ENCODE results near the gene F8. TPM values are rescaled to one million over a fixed set of nuclear protein-coding genes. Genes with fewer than 3 reads are reported as not detected.

Gene F8
- total and polyA plus RNA-seq, 4 donors = 6.1 to 38.1 (median 7.6) TPM

DNA sequence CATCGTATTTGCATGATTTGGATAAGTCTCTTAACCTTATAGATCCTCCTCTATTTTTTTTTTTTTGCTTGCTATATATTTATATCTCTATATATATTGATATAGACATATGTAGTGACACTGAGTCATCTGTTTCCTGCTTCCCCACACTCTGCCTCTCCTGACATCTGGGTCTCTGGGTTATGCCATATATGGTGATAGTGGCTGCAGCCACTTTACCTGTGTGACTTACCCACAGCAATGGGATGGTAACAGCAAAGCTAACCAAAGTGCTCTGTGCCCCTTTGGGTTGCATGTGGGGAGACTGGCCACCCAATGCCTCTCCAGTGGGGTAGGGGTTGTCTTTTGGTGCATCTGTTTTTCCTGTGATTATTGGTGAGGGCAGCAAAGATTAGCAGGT is 33.9 kb upstream of the F8 start:
- 75 to 100% methylated on average over 1 of the region's 1 CpG for WGBS, 2 donors
- Histone ChIP-seq H3K27me3 (ENCODE audit: control insufficient read depth in 3 of 3, insufficient read depth in 3 of 3, low read length in 2 of 3) (no peaks in the 10 kb centered on the region), H3K9ac (ENCODE audit: insufficient read depth in 1 of 2, low read length in 2 of 2) (no peak overlapping the region), H3K4me1 (ENCODE audit: control insufficient read depth in 5 of 5, insufficient read depth in 5 of 5, low read length in 5 of 5) (peaks cover 0 to 6% (median 0%) of the 10 kb centered on the region in 5 donors), H3K4me3 (no peak overlapping the region), H3K27ac (ENCODE audit: low read depth in 1 of 2, low read length in 1 of 2) (no peak overlapping the region), H3K9me3 (ENCODE audit: control insufficient read depth in 4 of 4, insufficient read depth in 3 of 4, low read length in 3 of 4) (no peaks in the 10 kb centered on the region), H3K36me3 (ENCODE audit: control insufficient read depth in 4 of 4, insufficient read depth in 4 of 4, low read length in 4 of 4) (peaks cover 0 to 10% (median 2%) of the 10 kb centered on the region in 4 donors)
- no peak for ATAC-seq (ENCODE audit: insufficient read depth, low FRiP score)
- DNase-seq = no peak
- TF ChIP-seq, protein P1, sequence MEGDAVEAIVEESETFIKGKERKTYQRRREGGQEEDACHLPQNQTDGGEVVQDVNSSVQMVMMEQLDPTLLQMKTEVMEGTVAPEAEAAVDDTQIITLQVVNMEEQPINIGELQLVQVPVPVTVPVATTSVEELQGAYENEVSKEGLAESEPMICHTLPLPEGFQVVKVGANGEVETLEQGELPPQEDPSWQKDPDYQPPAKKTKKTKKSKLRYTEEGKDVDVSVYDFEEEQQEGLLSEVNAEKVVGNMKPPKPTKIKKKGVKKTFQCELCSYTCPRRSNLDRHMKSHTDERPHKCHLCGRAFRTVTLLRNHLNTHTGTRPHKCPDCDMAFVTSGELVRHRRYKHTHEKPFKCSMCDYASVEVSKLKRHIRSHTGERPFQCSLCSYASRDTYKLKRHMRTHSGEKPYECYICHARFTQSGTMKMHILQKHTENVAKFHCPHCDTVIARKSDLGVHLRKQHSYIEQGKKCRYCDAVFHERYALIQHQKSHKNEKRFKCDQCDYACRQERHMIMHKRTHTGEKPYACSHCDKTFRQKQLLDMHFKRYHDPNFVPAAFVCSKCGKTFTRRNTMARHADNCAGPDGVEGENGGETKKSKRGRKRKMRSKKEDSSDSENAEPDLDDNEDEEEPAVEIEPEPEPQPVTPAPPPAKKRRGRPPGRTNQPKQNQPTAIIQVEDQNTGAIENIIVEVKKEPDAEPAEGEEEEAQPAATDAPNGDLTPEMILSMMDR (IDR thresholded peaks at IDR 0.05; ENCODE audit: control extremely low read depth, extremely low read depth) = no peak

- TF ChIP-seq, protein P1 (IDR thresholded peaks at IDR 0.05; ENCODE audit: control extremely low read depth, extremely low read depth) = no peak
- ATAC-seq (ENCODE audit: insufficient read depth, low FRiP score) = no peak
- Histone ChIP-seq H3K4me1 (ENCODE audit: control insufficient read depth in 5 of 5, insufficient read depth in 5 of 5, low read length in 5 of 5) (peaks cover 0 to 6% (median 0%) of the 10 kb centered on the region in 5 donors), H3K4me3 (no peak overlapping the region), H3K9ac (ENCODE audit: insufficient read depth in 1 of 2, low read length in 2 of 2) (no peak overlapping the region), H3K36me3 (ENCODE audit: control insufficient read depth in 4 of 4, insufficient read depth in 4 of 4, low read length in 4 of 4) (peaks cover 0 to 12% (median under 1%) of the 10 kb centered on the region in 4 donors), H3K27me3 (ENCODE audit: control insufficient read depth in 3 of 3, insufficient read depth in 3 of 3, low read length in 2 of 3) (no peaks in the 10 kb centered on the region), H3K9me3 (ENCODE audit: control insufficient read depth in 4 of 4, insufficient read depth in 3 of 4, low read length in 3 of 4) (no peaks in the 10 kb centered on the region), H3K27ac (ENCODE audit: low read depth in 1 of 2, low read length in 1 of 2) (no peak overlapping the region)
- WGBS, 2 donors = 83 to 87% methylated on average over 3 of the region's 3 CpGs
- DNase-seq = no peak
Measured at GRCh38 chrX:155055494-155055893, 33.0 kb upstream of the F8 start.

DNA sequence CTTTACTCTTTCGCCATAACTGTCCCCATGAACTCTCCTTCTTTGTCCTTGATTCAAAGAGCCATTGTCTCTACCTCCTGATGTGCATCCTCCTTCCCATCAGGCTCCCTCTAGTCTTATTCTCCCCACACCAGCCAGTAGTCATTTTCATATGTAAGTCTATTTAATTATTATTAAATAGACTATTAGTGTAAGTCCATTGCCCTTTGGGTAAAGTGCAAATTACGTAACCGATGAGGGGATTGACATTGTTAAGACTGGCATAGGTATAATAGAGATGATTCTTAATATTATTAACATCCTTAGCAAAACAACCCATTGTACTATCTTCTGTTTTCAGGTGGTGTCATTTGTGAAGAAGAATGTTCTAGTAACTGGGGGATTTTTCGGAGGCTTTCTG is 31.7 kb upstream of the F8 start:
- ATAC-seq (ENCODE audit: insufficient read depth, low FRiP score) (no peak), DNase-seq (no peak)
- no peaks in the 10 kb centered on the region for H3K27me3 ChIP-seq (ENCODE audit: control insufficient read depth in 3 of 3, insufficient read depth in 3 of 3, low read length in 2 of 3)
- TF ChIP-seq, protein P1 (IDR thresholded peaks at IDR 0.05; ENCODE audit: control extremely low read depth, extremely low read depth) = no peak
- no peak overlapping the region for H3K4me3 ChIP-seq
- peaks cover 0 to 12% (median 0%) of the 10 kb centered on the region in 4 donors for H3K36me3 ChIP-seq (ENCODE audit: control insufficient read depth in 4 of 4, insufficient read depth in 4 of 4, low read length in 4 of 4)
- 89 to 95% methylated on average over 4 of the region's 4 CpGs for WGBS, 2 donors
- peaks cover 0 to 6% (median 0%) of the 10 kb centered on the region in 5 donors for H3K4me1 ChIP-seq (ENCODE audit: control insufficient read depth in 5 of 5, insufficient read depth in 5 of 5, low read length in 5 of 5)
- no peaks in the 10 kb centered on the region for H3K9me3 ChIP-seq (ENCODE audit: control insufficient read depth in 4 of 4, insufficient read depth in 3 of 4, low read length in 3 of 4)
- no peak overlapping the region for H3K27ac ChIP-seq (ENCODE audit: low read depth in 1 of 2, low read length in 1 of 2)
- no peak overlapping the region for H3K9ac ChIP-seq (ENCODE audit: insufficient read depth in 1 of 2, low read length in 2 of 2)

- Histone ChIP-seq H3K4me1 (ENCODE audit: control insufficient read depth in 5 of 5, insufficient read depth in 5 of 5, low read length in 5 of 5) (peaks cover 0 to 7% (median 0%) of the 10 kb centered on the region in 5 donors), H3K36me3 (ENCODE audit: control insufficient read depth in 4 of 4, insufficient read depth in 4 of 4, low read length in 4 of 4) (peaks cover 0 to 12% (median 0%) of the 10 kb centered on the region in 4 donors), H3K4me3 (no peak overlapping the region), H3K27ac (ENCODE audit: low read depth in 1 of 2, low read length in 1 of 2) (no peak overlapping the region), H3K9ac (ENCODE audit: insufficient read depth in 1 of 2, low read length in 2 of 2) (no peak overlapping the region), H3K27me3 (ENCODE audit: control insufficient read depth in 3 of 3, insufficient read depth in 3 of 3, low read length in 2 of 3) (no peaks in the 10 kb centered on the region), H3K9me3 (ENCODE audit: control insufficient read depth in 4 of 4, insufficient read depth in 3 of 4, low read length in 3 of 4) (no peaks in the 10 kb centered on the region)
- 72 to 91% methylated on average over 3 of the region's 3 CpGs for whole genome bisulfite sequencing, 2 donors
- no peak for DNase-seq
- no peak for ATAC-seq (ENCODE audit: insufficient read depth, low FRiP score)
- TF ChIP-seq, protein P1 (IDR thresholded peaks at IDR 0.05; ENCODE audit: control extremely low read depth, extremely low read depth) = no peak
Measured at GRCh38 chrX:155053656-155054055, 31.1 kb upstream of the F8 start.

Measured in lung (tissue), 12 donors.